Kidney epithelial cell (primary cell): Measurements from ENCODE around the gene ZBTB40. TPM values are rescaled to one million over a fixed set of nuclear protein-coding genes. Genes with fewer than 3 reads are reported as not detected.

ENCODE experiments used
- DNase-seq: peaks from one replicate; pipeline ENCODE4 v3.0.0-alpha.2; 2010; ENCODE audit warnings: low read depth
- H3K27me3 ChIP-seq: 2 replicates; pipeline ENCODE4 v1.6.0; 2011; ENCODE audit warnings: low read length; ENCODE audit not compliant: control insufficient read depth, insufficient read depth
- H3K36me3 ChIP-seq: 2 replicates; pipeline ENCODE4 v1.5.1; 2011; ENCODE audit warnings: low read length; ENCODE audit not compliant: control insufficient read depth, insufficient read depth
- H3K4me3 ChIP-seq: 2 replicates; pipeline ENCODE4 v1.5.1; 2011; ENCODE audit warnings: low read depth, mild to moderate bottlenecking, control low read depth, low read length
- CTCF ChIP-seq: IDR thresholded peaks from 2 replicates; pipeline ENCODE4 v1.5.1; 2011; ENCODE audit warnings: mild to moderate bottlenecking, moderate library complexity, low read length, control low read depth, inconsistent platforms; ENCODE audit not compliant: insufficient read depth, poor library complexity, severe bottlenecking
- total RNA-seq: library from RNA; depleted of rRNA; stranded (reverse); fragments of >200 nt; gene quantifications from 2 replicates; pipeline ENCODE4 v1.2.3, GENCODE V29; 2015

The ZBTB40 gene, protein sequence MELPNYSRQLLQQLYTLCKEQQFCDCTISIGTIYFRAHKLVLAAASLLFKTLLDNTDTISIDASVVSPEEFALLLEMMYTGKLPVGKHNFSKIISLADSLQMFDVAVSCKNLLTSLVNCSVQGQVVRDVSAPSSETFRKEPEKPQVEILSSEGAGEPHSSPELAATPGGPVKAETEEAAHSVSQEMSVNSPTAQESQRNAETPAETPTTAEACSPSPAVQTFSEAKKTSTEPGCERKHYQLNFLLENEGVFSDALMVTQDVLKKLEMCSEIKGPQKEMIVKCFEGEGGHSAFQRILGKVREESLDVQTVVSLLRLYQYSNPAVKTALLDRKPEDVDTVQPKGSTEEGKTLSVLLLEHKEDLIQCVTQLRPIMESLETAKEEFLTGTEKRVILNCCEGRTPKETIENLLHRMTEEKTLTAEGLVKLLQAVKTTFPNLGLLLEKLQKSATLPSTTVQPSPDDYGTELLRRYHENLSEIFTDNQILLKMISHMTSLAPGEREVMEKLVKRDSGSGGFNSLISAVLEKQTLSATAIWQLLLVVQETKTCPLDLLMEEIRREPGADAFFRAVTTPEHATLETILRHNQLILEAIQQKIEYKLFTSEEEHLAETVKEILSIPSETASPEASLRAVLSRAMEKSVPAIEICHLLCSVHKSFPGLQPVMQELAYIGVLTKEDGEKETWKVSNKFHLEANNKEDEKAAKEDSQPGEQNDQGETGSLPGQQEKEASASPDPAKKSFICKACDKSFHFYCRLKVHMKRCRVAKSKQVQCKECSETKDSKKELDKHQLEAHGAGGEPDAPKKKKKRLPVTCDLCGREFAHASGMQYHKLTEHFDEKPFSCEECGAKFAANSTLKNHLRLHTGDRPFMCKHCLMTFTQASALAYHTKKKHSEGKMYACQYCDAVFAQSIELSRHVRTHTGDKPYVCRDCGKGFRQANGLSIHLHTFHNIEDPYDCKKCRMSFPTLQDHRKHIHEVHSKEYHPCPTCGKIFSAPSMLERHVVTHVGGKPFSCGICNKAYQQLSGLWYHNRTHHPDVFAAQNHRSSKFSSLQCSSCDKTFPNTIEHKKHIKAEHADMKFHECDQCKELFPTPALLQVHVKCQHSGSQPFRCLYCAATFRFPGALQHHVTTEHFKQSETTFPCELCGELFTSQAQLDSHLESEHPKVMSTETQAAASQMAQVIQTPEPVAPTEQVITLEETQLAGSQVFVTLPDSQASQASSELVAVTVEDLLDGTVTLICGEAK
- total RNA-seq, result 16.3 and 19.0 TPM in 2 replicates

GRCh38 chr1:22451702-22452480 lies at the start of gene ZBTB40:
TSS of gene ZBTB40 (plus strand) at chr1:22451851. CDS start at chr1:22489949, 38,098 bp downstream.
- Histone ChIP-seq H3K27me3 (no peaks in the 10 kb centered on the region), H3K4me3 (peak within 1 kb of the TSS; percentile 82), H3K36me3 (no peaks in the 10 kb centered on the region)
- DNase-seq, result peak; percentile 85
- TF ChIP-seq CTCF, result no peak

GRCh38 chr1:22402356-22403053 lies 49.1 kb upstream of the ZBTB40 start:
- H3K27me3 ChIP-seq, result peaks cover 21% of the 10 kb centered on the region
- no peak for TF ChIP-seq CTCF
- no peak overlapping the region for H3K4me3 ChIP-seq
- no peaks in the 10 kb centered on the region for H3K36me3 ChIP-seq
- no peak for DNase-seq

DNA sequence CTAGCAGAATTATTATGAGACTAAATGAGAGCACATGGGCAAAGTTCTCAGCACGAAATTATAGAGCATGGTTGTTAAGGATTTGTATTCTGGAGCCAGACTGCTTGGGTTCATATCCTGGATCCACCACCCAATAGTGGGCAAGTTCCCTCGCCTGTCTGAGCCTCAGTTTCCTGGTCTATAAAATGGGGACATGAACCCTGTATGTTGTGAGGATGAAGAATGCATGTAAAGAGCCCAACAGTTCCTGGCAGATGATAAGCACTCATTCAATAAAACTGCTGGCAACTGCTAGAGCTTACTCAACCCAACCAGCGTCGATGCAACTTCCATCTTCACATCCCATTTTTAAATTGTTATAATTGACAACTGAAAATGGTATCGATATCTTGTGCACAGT lies 47.2 kb upstream of the ZBTB40 start:
- H3K27me3 ChIP-seq, result peaks cover 13% of the 10 kb centered on the region
- no peaks in the 10 kb centered on the region for H3K36me3 ChIP-seq
- no peak overlapping the region for H3K4me3 ChIP-seq
- TF ChIP-seq CTCF, result no peak
- no peak for DNase-seq

GRCh38 chr1:22406722-22407495 lies 44.7 kb upstream of the ZBTB40 start:
- H3K4me3 ChIP-seq, result no peak overlapping the region
- H3K36me3 ChIP-seq, result no peaks in the 10 kb centered on the region
- peaks cover 9% of the 10 kb centered on the region for H3K27me3 ChIP-seq
- no peak for DNase-seq
- TF ChIP-seq CTCF, result no peak
